HG02588 (cell line): Measurements from ENCODE around the gene SHISA6.

Experiments used
- ATAC-seq: cut with Tn5 transposase; IDR thresholded peaks from one replicate; pipeline ENCODE4 v1.9.1; 2021; ENCODE audit warnings: mild to moderate bottlenecking, moderate library complexity; ENCODE audit not compliant: unreplicated experiment

SHISA6 gene

DNA sequence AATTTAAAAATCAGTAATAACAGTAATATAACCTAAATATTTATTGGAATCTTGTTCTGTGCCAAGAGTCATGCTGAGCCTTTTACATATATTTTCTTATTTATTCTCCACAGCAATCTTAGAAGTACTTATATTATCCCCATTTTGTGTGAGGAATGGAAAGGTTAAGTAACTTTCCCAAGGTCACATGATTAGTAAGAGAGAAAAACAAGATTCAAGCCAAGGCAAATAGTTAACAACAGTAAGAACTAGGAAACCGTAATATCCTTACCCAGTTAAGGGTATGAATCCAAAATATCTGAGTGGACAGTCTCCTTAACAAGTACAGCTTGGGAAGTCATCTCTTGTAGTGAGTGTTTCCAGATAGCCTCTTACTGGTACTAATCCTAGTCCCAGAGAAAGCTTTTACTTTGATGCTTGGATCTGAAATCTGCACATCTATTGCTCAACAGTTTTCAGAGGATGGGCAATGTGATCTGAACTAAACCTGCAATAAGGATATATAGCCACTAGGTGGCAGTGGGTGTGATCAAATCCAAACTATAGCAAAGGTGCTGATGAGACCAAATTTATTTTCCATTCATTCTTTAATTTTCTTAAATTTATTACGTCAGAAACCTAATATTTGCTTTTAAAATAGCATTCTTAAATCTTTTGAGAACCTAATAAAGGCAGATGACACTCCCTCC is 23.3 kb downstream of the SHISA6 start:
- ATAC-seq = no peak

DNA sequence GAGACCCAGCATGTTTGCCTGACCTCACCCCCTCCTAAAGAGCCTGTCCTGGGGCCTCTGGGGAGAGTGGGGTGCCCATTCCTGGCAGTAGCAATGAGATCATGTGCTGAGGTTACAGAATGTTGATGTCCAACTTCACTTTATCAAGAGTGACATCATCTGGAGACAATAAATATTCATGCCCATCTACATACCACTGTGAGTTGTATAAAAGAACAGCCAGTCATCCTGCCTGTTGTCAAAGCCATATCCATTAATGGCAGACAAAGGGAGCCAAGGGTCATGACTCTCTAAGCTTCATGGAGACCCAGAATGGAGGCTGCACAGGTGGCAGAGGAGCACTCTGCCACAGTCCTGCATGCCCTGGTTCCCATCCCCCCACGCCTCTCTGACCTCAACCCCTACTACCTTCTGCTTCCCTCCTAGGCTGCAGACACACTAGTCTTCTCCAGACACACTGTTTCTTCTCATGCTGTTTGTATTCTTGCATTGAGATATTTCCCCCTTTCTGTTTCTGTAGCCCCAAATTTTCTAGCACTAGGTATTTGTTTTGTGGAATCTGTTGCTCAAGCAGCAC is 27.1 kb downstream of the SHISA6 start:
- ATAC-seq = no peak

DNA sequence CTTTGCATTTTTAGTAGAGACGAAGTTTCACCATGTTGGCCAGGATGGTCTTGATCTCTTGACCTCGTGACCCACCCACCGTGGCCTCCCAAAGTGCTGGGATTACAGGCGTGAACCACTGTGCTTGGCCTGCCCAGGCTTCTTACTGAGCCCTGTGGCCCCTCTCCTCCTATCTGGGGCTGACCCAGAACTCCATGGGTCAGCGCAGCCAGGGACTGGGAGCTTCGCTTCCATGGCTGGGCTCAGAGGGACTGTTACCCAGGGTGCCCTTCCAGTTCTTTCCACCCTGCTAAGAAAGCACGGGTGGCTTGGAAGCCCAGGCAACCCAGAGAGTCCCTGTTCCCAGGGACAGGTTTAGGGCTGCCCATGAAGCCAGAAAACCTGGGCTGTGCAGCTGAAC is 28.2 kb downstream of the SHISA6 start:
- no peak for ATAC-seq

DNA sequence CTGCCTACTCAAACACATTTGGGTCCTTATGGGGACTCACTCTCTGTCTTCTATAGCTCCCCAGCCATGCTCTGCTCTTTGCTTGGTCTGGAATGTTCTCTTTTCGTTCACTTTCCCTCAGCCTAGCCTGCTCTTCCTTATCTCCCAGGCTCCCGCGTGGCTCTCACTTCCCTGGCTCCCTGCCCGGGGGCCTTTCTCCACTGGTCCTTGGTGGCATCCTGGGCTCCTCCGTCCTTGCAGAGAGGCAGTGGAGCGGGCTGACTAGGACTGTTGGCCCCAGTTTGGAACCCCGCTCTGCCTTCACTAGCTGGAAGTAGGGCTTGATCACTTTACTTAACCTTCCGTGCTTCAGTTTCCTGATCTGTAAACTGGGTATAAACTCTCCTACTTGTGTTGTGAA is 31.2 kb downstream of the SHISA6 start:
- no peak for ATAC-seq

DNA sequence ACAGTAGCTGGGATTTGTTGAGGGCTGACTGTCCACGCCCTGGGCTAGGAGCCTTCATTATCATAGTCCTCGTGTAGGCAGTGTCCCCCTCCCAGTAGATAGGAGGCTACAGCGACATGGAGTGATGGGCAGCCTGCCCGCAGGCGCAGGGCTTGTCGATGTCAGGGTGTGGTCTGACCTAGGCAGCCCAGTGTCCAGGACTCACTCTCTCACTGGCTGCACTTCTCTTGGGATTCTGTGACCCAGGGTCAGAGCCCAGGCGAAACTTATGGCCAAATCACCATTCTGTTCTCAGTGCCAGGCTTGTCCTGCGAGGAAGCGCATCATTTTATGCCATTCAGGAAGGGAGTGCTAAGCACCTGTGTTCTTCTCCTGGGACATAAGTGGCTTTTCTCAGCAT is 32.6 kb downstream of the SHISA6 start:
- no peak for ATAC-seq

DNA sequence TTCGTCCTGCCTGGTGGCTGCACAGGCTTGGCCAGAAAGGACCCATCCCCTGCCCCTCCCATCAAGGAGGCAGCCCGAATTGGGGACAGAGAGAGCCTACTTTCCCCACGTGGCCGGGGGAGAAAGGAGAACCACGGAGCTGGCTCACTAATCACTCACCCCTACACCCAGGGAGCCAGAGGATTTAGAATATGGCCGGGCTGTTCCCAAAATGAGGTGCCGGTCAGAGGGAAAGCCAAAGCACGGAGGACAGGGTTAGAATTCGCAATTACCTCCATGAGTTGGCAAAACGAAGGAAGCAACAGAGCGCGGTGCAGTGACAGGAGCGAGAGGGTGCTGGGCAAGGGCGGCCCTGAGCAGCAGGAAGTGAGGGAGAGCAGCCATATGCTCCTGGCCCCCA is 33.1 kb downstream of the SHISA6 start:
- ATAC-seq = no peak

DNA sequence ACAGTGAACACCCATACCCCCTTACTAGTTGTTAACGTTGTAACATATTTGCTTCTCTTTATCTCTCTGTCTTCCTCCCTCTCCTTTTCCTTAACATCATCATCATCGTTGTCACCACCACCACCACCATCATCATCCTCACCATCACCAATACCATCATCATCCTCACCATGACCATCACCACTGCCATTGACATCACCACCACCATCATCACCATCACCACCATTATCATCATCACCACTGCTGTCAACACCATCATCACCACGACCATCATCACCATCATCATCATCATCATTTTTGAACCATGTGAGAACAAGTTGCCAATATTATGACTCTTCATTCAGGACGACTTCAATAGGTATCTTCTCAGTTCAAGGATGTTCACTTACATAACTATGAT is 35.5 kb downstream of the SHISA6 start:
- ATAC-seq = no peak

DNA sequence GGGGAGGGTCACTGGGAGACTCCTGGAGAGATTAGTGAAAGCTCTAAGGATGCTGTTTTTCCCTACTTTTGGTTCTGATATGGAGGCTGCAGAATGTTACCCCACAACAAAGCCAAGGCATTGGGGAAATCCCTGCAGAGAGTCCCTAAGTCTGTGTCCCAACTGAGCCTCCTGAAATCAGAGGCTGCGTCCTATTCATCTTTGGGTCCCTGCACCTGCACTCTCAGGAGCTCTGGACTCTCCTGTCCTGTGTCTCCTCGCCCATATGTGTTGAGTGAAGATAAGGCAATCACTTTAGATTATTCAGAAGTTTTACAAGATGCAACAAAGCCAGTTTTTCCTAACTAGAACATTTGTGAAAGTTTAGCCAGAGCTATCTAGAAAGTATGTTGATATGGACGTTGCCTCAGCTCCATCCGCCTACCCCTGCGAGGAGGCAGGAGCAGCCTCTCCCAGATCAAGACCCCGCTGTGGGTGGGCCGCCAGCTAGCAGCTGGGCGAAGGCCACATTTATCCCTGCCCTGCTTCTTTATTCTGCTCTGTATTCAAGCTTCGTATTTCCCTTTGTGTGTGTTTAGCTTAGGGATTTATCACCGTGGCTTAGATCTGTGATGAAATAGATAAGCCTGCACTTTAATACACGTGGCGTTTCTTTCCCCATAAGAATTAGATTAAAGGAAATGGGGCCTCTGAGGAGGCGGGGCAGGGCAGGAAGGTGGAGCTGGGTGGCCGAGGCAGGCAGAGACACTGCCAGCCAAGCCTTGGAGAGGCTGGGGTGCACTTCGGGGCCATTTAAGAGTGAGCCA is 37.4 kb downstream of the SHISA6 start:
- ATAC-seq = no peak

DNA sequence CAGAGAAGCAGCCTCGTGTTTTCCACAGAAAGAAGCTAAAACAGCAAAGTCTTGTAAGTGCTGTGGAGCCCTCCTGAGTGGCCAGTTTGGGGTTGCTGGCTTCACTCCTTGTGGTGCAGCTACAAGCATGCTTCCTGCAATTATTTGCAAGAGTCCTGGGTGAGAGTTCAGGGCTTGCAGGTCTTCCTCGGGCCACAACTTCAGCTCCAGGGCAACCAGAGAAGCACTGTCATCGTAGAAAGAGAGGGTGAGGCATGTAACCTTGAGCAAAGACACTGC is 37.9 kb downstream of the SHISA6 start:
- no peak for ATAC-seq

DNA sequence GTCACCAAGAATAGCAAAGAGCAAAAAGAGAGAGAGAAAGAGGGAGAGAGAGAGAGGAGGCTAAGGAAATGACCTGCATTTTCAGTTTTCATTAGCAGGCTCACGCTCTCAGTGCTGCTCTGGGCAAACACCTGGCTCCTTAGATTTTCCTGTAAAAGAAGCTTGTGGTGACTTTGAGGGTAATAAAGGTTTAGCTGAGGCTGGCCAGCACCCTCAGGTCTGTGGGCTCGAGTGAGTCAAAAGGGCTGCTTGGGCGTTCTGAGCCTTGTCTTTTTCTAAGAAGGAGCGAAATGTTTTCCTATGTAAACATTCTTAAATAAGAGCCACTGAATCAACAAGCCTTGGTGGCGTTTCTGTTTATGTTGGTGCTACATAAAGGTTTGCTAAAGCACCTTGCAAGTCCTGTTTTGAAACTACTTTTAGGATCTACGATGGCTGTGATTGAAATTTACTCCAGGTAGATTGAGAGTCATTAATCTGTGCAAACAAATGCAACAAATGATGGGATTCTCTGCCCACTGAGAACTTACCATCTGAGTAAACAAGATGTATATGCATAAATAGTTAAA is 38.8 kb downstream of the SHISA6 start:
- no peak for ATAC-seq

DNA sequence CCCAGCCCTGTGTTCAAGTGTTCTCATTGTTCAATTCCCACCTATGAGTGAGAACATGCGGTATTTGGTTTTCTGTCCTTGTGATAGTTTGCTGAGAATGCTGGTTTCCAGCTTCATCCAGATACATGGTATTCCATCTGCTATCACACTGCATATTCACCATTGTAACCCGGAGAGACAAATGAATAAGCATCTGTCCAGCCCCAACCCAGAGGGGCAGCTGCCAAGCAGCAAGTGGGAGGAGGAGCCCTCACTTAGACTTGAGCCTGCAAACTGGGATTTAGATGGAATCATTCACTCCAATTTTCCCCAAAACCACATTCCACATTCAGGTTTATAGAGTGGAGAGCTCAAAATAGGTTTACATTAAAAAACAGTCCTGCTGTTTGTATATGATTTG is 41.6 kb downstream of the SHISA6 start:
- ATAC-seq = no peak

DNA sequence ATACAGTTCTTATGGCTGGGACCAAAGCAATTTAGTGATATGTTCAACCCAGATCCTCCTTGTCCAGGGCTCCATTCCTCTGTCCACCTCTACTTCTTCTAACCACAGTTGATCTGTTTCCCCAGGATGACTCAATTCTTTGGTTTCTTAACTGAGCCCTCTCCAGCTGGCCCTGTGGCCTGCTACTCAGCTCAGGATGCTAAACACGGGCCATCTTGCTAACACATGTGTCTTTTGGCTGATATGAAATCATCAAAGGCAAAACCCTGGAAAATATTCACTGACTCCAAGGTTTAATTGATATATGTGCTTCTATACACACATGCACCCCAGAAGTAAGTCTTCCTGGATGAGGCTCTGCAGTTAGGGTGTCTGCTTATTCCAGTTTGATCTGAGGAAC is 43.8 kb downstream of the SHISA6 start:
- ATAC-seq = no peak

DNA sequence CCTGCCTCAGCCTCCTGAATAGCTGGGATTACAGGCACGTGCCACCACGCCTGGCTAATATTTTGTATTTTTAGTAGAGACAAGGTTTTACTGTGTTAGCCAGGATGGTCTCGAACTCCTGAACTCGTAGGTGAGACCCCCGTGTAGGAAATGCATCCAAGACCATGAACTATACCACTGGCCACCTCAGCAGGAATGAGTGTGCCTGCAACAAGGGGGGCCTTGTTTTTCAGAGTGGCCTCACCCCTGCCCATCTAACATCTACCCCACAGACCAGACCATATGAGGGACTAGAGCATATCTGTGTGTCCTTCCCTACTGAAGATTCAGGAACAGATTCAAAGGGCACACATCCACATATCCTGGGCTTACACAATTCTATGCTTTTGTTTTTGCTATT is 44.9 kb downstream of the SHISA6 start:
- no peak for ATAC-seq

DNA sequence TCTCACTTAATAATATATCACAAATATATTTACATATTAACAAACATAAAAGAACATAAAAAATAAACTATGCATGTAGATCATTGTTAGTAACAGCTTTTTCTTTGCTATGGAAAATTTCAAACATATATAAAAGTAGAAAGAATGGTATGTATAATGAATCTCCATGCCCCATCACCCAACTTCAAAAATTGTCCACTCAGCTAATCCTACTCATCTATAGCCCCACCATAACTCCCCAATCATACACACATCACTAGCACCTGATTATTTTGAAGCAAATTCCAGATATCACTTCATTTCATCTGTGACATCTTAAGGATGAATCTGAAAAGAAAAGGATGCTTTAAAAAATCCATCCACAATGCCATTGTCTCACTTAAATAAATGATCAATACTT is 46.8 kb downstream of the SHISA6 start:
- ATAC-seq = no peak

DNA sequence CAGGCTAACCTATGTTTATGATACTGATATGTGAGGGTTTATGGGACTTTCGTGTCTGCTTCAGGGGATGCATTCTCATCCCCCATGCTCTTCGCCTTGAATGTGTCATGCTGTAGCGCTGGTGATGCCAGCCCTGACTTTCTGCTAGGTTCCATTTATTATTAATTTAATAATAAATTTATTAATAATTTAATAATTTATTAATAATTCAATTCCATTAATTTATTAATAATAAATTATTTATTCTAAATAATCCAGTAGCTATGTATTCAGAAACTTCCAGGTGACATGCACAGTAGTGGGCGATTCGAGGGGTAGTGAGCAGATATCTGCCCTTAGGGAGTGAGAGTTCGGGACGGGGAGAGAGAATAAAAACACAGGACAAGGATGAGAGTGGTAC is 49.8 kb downstream of the SHISA6 start:
- ATAC-seq = no peak

DNA sequence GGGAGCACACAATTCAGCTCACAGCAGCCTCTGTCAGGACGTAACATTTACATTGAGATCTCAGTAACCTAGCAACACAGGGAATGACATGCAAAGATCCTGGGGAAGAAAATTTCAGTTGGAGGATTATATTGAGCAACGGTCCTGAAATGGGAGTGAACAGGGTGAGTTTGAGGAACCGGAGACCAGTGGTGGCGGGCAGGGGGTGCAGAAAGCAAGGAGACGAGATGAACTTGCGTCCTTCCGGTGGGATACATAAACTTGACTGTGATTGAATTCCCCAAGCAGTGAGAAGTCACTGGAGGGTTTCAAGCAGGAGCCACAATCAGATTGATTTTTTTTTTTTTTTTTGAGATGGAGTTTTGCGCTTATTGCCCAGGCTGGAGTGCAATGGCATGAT is 51.5 kb downstream of the SHISA6 start:
- no peak for ATAC-seq

DNA sequence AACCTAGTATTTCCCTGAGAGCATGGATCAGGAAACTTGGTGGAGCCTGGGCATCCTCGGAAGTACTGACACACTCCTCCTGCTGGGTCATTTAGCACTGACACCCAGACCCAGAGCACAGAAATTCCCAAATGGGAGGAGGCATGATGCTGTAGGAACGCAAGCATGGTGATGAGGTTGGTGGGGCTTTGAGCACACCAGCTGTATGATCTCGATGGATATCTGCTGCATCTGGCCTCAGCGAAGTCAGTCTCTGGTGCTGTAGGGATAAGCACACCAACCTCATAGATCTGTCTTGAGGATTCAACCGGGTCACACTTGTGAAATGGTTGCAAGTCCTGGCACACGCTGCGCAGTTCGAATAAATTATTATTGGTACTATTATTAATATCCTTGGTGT is 52.5 kb downstream of the SHISA6 start:
- no peak for ATAC-seq

DNA sequence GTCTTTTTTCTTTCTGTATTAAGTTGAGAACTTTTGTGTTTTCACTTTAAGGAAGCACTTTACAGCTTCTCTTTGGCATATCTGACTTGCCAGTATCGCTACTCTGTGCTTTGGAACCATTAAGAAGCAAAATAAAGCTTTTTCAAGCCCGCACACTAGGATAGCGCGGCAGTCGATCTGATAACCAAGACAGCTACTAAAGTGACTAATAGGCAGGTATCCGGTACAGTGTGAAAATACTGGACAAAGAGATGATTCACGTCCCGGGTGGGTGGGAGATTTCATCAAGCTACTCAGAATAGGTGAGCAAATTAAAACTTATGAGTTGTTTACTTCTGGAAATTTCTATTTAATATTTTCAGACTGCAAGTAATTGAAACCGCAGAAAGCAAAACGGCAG is 53.8 kb downstream of the SHISA6 start:
- no peak for ATAC-seq

DNA sequence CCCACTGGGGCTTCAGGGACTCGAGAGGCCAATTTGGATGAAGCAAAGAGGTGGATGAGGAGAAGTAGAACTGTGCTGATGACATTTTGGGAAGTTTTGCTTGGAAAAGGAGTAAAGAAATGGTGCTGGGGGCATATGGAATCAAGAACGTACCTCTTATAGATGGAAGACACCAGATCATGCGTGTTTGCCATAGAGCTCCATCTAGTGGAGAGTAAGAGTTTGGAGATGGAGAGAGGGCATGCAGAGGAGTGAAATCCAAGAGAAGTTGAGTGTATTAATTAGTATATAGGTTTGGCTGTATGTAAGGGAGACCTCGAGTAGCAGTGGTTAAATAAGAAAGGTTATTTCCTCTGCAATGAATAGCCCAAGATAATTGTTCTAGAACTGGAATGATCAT is 56.0 kb downstream of the SHISA6 start:
- ATAC-seq = no peak

DNA sequence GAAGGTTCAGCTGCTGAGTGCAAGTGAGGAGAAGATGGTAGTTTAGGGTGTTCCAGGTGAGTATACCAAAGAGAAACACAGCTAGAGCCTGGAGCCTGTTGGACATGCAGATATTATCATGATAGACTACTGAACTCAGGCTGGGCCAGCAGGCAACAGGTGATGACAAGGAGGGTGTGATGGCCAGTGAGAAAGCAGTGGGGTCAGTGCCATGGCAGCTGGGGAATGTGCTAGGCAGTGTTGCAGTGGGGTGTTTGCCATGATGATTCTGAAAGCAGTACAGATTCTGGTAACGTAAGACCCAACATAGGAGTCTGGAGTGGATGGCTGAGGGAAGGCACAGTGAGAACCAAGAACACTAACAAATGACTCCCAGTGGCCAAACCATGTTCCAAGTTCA is 57.4 kb downstream of the SHISA6 start:
- no peak for ATAC-seq

DNA sequence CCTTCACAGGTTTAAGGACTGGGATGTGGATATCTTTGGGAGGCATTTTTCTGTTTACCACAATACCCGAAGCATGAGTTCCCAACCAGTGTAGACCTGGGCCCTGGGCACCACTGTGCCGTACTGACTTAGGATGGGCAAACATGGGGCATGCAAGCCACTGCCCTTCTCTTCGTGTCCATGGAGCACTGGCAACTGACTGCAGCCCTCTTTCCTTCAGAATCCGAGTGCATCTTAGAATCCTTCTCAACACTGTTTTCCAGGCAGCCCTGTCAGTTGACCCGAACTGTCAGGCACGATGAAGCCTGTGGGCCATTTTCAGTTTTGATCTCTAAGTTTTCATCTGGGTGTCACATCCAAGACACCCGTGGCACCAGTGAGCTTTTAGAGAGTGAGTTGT is 59.2 kb downstream of the SHISA6 start:
- ATAC-seq = no peak

DNA sequence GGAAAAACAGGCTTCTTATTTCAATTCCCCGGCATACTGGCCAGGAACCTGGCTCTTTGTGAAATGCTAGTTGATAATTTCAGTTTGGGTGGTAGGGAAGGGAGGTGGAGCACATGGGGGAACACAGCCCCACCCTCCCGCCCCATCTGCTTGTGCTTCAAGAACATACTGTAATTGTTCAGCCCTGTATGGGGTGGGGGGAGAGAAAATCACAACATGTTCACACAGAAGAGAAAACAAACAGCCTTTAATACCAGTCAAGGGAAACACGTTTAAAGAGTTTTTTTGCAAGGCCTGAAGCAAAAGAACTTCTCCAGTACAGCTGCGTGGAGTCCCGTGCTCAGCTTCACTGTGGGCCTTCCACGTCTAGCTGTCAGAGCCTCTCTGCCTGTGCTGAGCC is 59.7 kb downstream of the SHISA6 start:
- ATAC-seq = no peak
